WTC11 (cell line): ENCODE data around the gene SMG9. TPM values are rescaled to one million over a fixed set of nuclear protein-coding genes. Genes with fewer than 3 reads are reported as not detected.

ENCODE experiments used
- ATAC-seq: fragments of 200-7000 bp; cut with Tn5 transposase; 2 replicates; pipeline ENCODE4 v1.10.0; 2021; ENCODE audit warnings: mild to moderate bottlenecking, moderate library complexity
- CTCF ChIA-PET: fragments of 300-600 bp; sonication (Branson Sonifier 250); formaldehyde crosslinking; loops from one replicate; lab custom pipeline; 2021; ENCODE audit warnings: antibody characterized with exemption; lab: Charles Lee
- POLR2A ChIA-PET: fragments of 350-600 bp; sonication (Branson Sonifier 250); formaldehyde crosslinking; loops from one replicate; lab custom pipeline; 2021; ENCODE audit warnings: antibody characterized with exemption; lab: Charles Lee
- DNase-seq: peaks from one replicate; pipeline ENCODE4 v3.0.0; 2021; ENCODE audit warnings: low spot score
- H3K27ac Mint-ChIP-seq: 2 replicates; pipeline ENCODE4 v1.8.0; 2021; ENCODE audit warnings: mixed read lengths
- H3K27me3 Mint-ChIP-seq: 2 replicates; pipeline ENCODE4 v1.8.0; 2021; ENCODE audit warnings: low read depth, mild to moderate bottlenecking, moderate library complexity, mixed read lengths
- H3K36me3 Mint-ChIP-seq: 2 replicates; pipeline ENCODE4 v1.8.0; 2021; ENCODE audit warnings: mixed read lengths
- H3K4me1 Mint-ChIP-seq: 2 replicates; pipeline ENCODE4 v1.8.0; 2022; ENCODE audit warnings: mixed read lengths
- H3K4me3 Mint-ChIP-seq: 2 replicates; pipeline ENCODE4 v1.8.0; 2021; ENCODE audit warnings: mild to moderate bottlenecking, moderate library complexity, mixed read lengths
- H3K9me3 Mint-ChIP-seq: 2 replicates; pipeline ENCODE4 v1.8.0; 2021; ENCODE audit warnings: mixed read lengths
- AFF4 ChIP-seq: sonication (generic); formaldehyde crosslinking; IDR thresholded peaks from 2 replicates; pipeline ENCODE4 v1.8.1; 2023; ENCODE audit warnings: mild to moderate bottlenecking, missing genetic modification reagents, borderline replicate concordance
- ATF6 ChIP-seq: sonication (generic); formaldehyde crosslinking; IDR thresholded peaks from 2 replicates; pipeline ENCODE4 v1.8.1; 2023; ENCODE audit warnings: mild to moderate bottlenecking, missing genetic modification reagents
- CREB1 ChIP-seq: sonication (generic); formaldehyde crosslinking; IDR thresholded peaks from 2 replicates; pipeline ENCODE4 v1.8.0; 2023; ENCODE audit warnings: mild to moderate bottlenecking, missing genetic modification reagents
- CREM ChIP-seq: sonication (generic); formaldehyde crosslinking; IDR thresholded peaks from 2 replicates; pipeline ENCODE4 v1.8.1; 2022; ENCODE audit warnings: mild to moderate bottlenecking, missing genetic modification reagents, moderate library complexity
- E2F5 ChIP-seq: sonication (generic); formaldehyde crosslinking; IDR thresholded peaks from 2 replicates; pipeline ENCODE4 v1.8.1; 2022; ENCODE audit warnings: mild to moderate bottlenecking, moderate library complexity, missing genetic modification reagents
- FOXP4 ChIP-seq: sonication (generic); formaldehyde crosslinking; IDR thresholded peaks from 2 replicates; pipeline ENCODE4 v1.8.0; 2022; ENCODE audit warnings: mild to moderate bottlenecking, missing genetic modification reagents
- MYBL2 ChIP-seq: sonication (generic); formaldehyde crosslinking; IDR thresholded peaks from 2 replicates; pipeline ENCODE4 v1.8.1; 2023; ENCODE audit warnings: mild to moderate bottlenecking, moderate library complexity, missing genetic modification reagents
- NFE2L1 ChIP-seq: sonication (generic); formaldehyde crosslinking; IDR thresholded peaks from 2 replicates; pipeline ENCODE4 v1.8.1; 2023; ENCODE audit warnings: missing genetic modification reagents
- NR1H2 ChIP-seq: sonication (generic); formaldehyde crosslinking; IDR thresholded peaks from 2 replicates; pipeline ENCODE4 v1.9.0; 2021; ENCODE audit warnings: mild to moderate bottlenecking, moderate library complexity, missing genetic modification reagents
- PRDM15 ChIP-seq: sonication (generic); formaldehyde crosslinking; IDR thresholded peaks from 2 replicates; pipeline ENCODE4 v1.8.0; 2022; ENCODE audit warnings: missing genetic modification reagents
- PRRX2 ChIP-seq: fragments of 250-450 bp; sonication (Bioruptor Pico); IDR thresholded peaks from 2 replicates; pipeline ENCODE4 v1.8.0; 2021; ENCODE audit warnings: mild to moderate bottlenecking
- SMAD3 ChIP-seq: sonication (generic); formaldehyde crosslinking; IDR thresholded peaks from 2 replicates; pipeline ENCODE4 v1.8.0; 2022; ENCODE audit warnings: missing genetic modification reagents, mild to moderate bottlenecking, borderline replicate concordance
- SOX15 ChIP-seq: fragments of 250-450 bp; sonication (Bioruptor Pico); IDR thresholded peaks from 2 replicates; pipeline ENCODE4 v1.9.0; 2021; ENCODE audit warnings: mild to moderate bottlenecking
- STAT6 ChIP-seq: sonication (generic); formaldehyde crosslinking; conservative IDR thresholded peaks from 2 replicates; pipeline ENCODE4 v1.8.1; 2023; ENCODE audit warnings: mild to moderate bottlenecking, low read depth, missing genetic modification reagents, moderate library complexity
- TEAD4 ChIP-seq: sonication (generic); formaldehyde crosslinking; IDR thresholded peaks from 2 replicates; pipeline ENCODE4 v1.8.0; 2022; ENCODE audit warnings: mild to moderate bottlenecking, missing genetic modification reagents
- ZBTB21 ChIP-seq: sonication (generic); formaldehyde crosslinking; IDR thresholded peaks from 2 replicates; pipeline ENCODE4 v1.8.1; 2023; ENCODE audit warnings: mild to moderate bottlenecking, missing genetic modification reagents, borderline replicate concordance
- total RNA-seq: library from RNA; stranded (reverse); gene quantifications from 3 replicates; pipeline ENCODE4 v1.2.3, GENCODE V29; 2021

SMG9 gene
- total RNA-seq, 1 experiment from 2014 or later: 25.7 TPM

GRCh38 chr19:43726736-43727592 lies 27.8 kb downstream of the SMG9 start:
- H3K9me3 Mint-ChIP-seq: no peaks in the 10 kb centered on the region
- H3K36me3 Mint-ChIP-seq: peaks cover 18% of the 10 kb centered on the region
- no peaks in the 10 kb centered on the region for H3K4me1 Mint-ChIP-seq
- DNase-seq (no peak), ATAC-seq (no peak)
- ChIA-PET CTCF (interaction anchor here (0.7 to 2.5 kb wide), 2 partner anchors 59 to 194 kb away, joined by 4 to 17 read pairs; partner anchors contain the start of gene ZNF575), POLR2A (interaction anchor here (1.1 kb wide), 1 partner anchor 47 kb away, joined by 3 read pairs; no protein-coding TSS in a partner anchor)
- H3K4me3 Mint-ChIP-seq: no peak overlapping the region
- no peak overlapping the region for H3K27ac Mint-ChIP-seq
- no peaks in the 10 kb centered on the region for H3K27me3 Mint-ChIP-seq
- TF ChIP-seq E2F5 (CRISPR knock-in tag) (no peak), SMAD3 (CRISPR knock-in tag) (no peak), AFF4 (CRISPR knock-in tag) (no peak), NR1H2 (CRISPR knock-in tag) (no peak), NFE2L1 (no peak), CREM (no peak), MYBL2 (CRISPR knock-in tag) (no peak), PRDM15 (no peak), FOXP4 (CRISPR knock-in tag) (no peak), TEAD4 (CRISPR knock-in tag) (no peak), ZBTB21 (no peak), SOX15 (CRISPR knock-in tag) (no peak), PRRX2 (no peak), STAT6 (no peak), ATF6 (CRISPR knock-in tag) (no peak), CREB1 (CRISPR knock-in tag) (no peak)
